HL-60 (cell line): Measurements from ENCODE around the gene UTP3.

ENCODE experiments used
- TF ChIP-seq, protein P1 (sequence below): IDR thresholded peaks from one replicate; pipeline ENCODE4 v1.5.1; 2011; ENCODE audit warnings: low read length, control low read depth, inconsistent platforms; ENCODE audit not compliant: insufficient read depth
- TF ChIP-seq, protein P2 (sequence below): IDR thresholded peaks from 2 replicates; pipeline ENCODE4 v1.6.1; 2012; ENCODE audit warnings: low read depth; ENCODE audit not compliant: insufficient replicate concordance

DNA sequence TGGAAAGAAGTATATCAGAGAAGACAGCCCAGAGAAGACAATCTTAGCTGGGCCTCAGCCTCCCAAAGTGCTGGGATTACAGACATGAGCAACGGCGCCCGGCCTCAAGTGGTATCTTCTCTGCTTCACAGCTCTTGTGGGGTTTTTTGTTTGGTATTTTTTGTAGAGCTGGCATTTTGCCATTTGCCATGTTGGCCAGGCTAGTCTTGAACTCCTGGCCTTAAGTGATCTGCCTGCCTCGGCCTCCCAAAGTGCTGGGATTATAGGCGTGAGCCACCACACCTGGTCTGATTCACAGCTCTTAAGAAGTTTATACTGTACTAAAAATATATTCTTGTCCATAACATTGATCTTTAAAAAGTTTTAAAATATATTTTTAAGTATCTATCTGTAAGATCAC, 12.4 kb downstream of the UTP3 start:
- TF ChIP-seq, protein P1, sequence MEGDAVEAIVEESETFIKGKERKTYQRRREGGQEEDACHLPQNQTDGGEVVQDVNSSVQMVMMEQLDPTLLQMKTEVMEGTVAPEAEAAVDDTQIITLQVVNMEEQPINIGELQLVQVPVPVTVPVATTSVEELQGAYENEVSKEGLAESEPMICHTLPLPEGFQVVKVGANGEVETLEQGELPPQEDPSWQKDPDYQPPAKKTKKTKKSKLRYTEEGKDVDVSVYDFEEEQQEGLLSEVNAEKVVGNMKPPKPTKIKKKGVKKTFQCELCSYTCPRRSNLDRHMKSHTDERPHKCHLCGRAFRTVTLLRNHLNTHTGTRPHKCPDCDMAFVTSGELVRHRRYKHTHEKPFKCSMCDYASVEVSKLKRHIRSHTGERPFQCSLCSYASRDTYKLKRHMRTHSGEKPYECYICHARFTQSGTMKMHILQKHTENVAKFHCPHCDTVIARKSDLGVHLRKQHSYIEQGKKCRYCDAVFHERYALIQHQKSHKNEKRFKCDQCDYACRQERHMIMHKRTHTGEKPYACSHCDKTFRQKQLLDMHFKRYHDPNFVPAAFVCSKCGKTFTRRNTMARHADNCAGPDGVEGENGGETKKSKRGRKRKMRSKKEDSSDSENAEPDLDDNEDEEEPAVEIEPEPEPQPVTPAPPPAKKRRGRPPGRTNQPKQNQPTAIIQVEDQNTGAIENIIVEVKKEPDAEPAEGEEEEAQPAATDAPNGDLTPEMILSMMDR, result no peak
- TF ChIP-seq, protein P2, sequence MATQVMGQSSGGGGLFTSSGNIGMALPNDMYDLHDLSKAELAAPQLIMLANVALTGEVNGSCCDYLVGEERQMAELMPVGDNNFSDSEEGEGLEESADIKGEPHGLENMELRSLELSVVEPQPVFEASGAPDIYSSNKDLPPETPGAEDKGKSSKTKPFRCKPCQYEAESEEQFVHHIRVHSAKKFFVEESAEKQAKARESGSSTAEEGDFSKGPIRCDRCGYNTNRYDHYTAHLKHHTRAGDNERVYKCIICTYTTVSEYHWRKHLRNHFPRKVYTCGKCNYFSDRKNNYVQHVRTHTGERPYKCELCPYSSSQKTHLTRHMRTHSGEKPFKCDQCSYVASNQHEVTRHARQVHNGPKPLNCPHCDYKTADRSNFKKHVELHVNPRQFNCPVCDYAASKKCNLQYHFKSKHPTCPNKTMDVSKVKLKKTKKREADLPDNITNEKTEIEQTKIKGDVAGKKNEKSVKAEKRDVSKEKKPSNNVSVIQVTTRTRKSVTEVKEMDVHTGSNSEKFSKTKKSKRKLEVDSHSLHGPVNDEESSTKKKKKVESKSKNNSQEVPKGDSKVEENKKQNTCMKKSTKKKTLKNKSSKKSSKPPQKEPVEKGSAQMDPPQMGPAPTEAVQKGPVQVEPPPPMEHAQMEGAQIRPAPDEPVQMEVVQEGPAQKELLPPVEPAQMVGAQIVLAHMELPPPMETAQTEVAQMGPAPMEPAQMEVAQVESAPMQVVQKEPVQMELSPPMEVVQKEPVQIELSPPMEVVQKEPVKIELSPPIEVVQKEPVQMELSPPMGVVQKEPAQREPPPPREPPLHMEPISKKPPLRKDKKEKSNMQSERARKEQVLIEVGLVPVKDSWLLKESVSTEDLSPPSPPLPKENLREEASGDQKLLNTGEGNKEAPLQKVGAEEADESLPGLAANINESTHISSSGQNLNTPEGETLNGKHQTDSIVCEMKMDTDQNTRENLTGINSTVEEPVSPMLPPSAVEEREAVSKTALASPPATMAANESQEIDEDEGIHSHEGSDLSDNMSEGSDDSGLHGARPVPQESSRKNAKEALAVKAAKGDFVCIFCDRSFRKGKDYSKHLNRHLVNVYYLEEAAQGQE, result no peak
